ENCODE data around the gene ABTB1. TPM values are rescaled to one million over a fixed set of nuclear protein-coding genes. Genes with fewer than 3 reads are reported as not detected.
A peak's percentile ranks its signal among the peaks of the same experiment; 100 is the strongest.

The ABTB1 gene
- total RNA-seq, 1 experiment from 2014 or later, result 3.6 TPM

DNA sequence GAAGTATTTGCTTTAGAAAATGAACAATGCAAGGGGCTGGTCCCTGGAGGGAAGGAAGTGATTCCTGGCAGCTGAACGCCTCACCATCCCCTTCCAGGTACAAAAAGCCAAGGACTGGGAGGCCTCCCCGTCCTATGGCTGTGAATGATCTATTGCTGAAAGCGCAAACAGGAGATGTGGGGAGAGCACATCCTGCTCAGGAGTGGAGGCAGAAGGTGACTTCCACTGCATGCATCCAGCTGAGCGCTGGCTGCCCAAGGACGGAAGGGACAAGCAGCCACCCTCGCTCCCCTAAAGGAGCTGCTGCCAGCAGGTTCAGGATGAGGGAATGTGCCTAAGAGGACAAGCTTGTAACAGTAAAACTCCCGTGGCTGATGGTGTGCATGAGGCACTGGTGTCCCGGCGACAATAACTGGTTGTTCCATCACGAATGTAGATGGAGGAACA lies 41.4 kb downstream of the ABTB1 start:
- no peaks in the 10 kb centered on the region for H3K79me2 ChIP-seq (ENCODE audit: low read length)
- no peaks in the 10 kb centered on the region for H3K9me3 ChIP-seq (ENCODE audit: low read length)
- DNase-seq, result peak; percentile 42
- ATAC-seq, result peak; percentile 66
- H3K4me1 ChIP-seq (ENCODE audit: insufficient read depth, low read length), result peaks cover 33% of the 10 kb centered on the region
- no peak overlapping the region for H2AFZ ChIP-seq (ENCODE audit: low read length)
- no peaks in the 10 kb centered on the region for H3K27me3 ChIP-seq (ENCODE audit: low read length)
- H3K4me3 ChIP-seq (ENCODE audit: low read length), result no peak overlapping the region
- no peaks in the 10 kb centered on the region for H3K9me2 ChIP-seq (replicated peaks; ENCODE audit: low read length)
- H3K9ac ChIP-seq (ENCODE audit: low read length), result no peak overlapping the region
- CTCF ChIA-PET, result no interaction called here
- H3K27ac ChIP-seq (ENCODE audit: low read length), result peak overlapping the region; percentile 64
- POLR2A ChIA-PET (ENCODE audit: unreplicated experiment), result interaction anchor here (0.6 kb wide), 1 partner anchor 41 kb away, joined by 7 read pairs; no protein-coding TSS in a partner anchor
- TSS peak; percentile 71 for BruUV-seq (replicated peaks)
- H3F3A ChIP-seq (ENCODE audit: low read length, unreplicated experiment), result no peaks in the 10 kb centered on the region
- TF ChIP-seq EZH2 (IDR thresholded peaks at IDR 0.05; ENCODE audit: low read length, unreplicated experiment) (no peak), EZH2phosphoT487 (IDR thresholded peaks at IDR 0.05; ENCODE audit: borderline replicate concordance, low read length) (no peak)
- TF ChIP-seq, protein P1, sequence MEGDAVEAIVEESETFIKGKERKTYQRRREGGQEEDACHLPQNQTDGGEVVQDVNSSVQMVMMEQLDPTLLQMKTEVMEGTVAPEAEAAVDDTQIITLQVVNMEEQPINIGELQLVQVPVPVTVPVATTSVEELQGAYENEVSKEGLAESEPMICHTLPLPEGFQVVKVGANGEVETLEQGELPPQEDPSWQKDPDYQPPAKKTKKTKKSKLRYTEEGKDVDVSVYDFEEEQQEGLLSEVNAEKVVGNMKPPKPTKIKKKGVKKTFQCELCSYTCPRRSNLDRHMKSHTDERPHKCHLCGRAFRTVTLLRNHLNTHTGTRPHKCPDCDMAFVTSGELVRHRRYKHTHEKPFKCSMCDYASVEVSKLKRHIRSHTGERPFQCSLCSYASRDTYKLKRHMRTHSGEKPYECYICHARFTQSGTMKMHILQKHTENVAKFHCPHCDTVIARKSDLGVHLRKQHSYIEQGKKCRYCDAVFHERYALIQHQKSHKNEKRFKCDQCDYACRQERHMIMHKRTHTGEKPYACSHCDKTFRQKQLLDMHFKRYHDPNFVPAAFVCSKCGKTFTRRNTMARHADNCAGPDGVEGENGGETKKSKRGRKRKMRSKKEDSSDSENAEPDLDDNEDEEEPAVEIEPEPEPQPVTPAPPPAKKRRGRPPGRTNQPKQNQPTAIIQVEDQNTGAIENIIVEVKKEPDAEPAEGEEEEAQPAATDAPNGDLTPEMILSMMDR (conservative IDR thresholded peaks at IDR 0.05; ENCODE audit: low read depth, low read length), result no peak
- intact Hi-C loops (cut with micrococcal nuclease), result loop anchor here (1.0 kb wide), 1 partner anchor 21 kb away; no protein-coding TSS in a partner anchor
- no peaks in the 10 kb centered on the region for H3K36me3 ChIP-seq (ENCODE audit: low read depth, low read length)
- H3K4me2 ChIP-seq (ENCODE audit: low read length), result peak overlapping the region; percentile 31; the same call in 1 of the 2 replicates
- H4K20me1 ChIP-seq (ENCODE audit: low read length), result no peaks in the 10 kb centered on the region

DNA sequence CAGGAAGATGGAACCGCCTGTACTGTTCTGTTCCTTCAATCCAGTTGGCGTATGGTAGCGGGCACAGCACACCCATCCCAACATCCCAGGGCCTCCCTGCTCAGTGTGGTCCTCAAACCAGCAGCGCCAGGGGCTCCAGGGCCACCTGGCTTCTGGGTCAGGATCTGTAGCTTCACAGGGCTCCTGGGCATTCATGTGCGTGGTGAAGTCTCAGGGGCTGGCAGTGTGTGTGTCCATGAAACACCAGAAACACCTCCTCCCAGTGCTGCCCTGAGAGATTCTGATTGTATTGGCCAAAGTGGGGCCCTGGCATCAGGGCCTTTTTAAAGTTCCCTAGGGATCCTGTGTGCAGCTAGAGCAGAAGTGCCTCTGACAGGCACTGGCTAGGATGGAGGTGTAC lies 42.1 kb downstream of the ABTB1 start:
- no peak for ATAC-seq
- Histone ChIP-seq H3K9me2 (replicated peaks; ENCODE audit: low read length) (no peaks in the 10 kb centered on the region), H3K27me3 (ENCODE audit: low read length) (no peaks in the 10 kb centered on the region), H3K4me3 (ENCODE audit: low read length) (no peak overlapping the region), H3K4me2 (ENCODE audit: low read length) (no peak overlapping the region), H3K79me2 (ENCODE audit: low read length) (no peaks in the 10 kb centered on the region), H4K20me1 (ENCODE audit: low read length) (no peaks in the 10 kb centered on the region), H3K9ac (ENCODE audit: low read length) (no peak overlapping the region), H3K4me1 (ENCODE audit: insufficient read depth, low read length) (peaks cover 30% of the 10 kb centered on the region), H3K36me3 (ENCODE audit: low read depth, low read length) (no peaks in the 10 kb centered on the region), H3F3A (ENCODE audit: low read length, unreplicated experiment) (no peaks in the 10 kb centered on the region), H3K27ac (ENCODE audit: low read length) (no peak overlapping the region), H3K9me3 (ENCODE audit: low read length) (no peaks in the 10 kb centered on the region), H2AFZ (ENCODE audit: low read length) (no peak overlapping the region)
- ChIA-PET CTCF (no interaction called here), POLR2A (ENCODE audit: unreplicated experiment) (no interaction called here)
- intact Hi-C loops (cut with micrococcal nuclease), result loop anchor here (1.0 kb wide), 1 partner anchor 20 kb away; no protein-coding TSS in a partner anchor
- no peak for TF ChIP-seq EZH2 (IDR thresholded peaks at IDR 0.05; ENCODE audit: low read length, unreplicated experiment)
- TF ChIP-seq, protein P1 (conservative IDR thresholded peaks at IDR 0.05; ENCODE audit: low read depth, low read length), result no peak
- TF ChIP-seq EZH2phosphoT487 (IDR thresholded peaks at IDR 0.05; ENCODE audit: borderline replicate concordance, low read length), result no peak
- BruUV-seq (replicated peaks), result no TSS peak
- no peak for DNase-seq

DNA sequence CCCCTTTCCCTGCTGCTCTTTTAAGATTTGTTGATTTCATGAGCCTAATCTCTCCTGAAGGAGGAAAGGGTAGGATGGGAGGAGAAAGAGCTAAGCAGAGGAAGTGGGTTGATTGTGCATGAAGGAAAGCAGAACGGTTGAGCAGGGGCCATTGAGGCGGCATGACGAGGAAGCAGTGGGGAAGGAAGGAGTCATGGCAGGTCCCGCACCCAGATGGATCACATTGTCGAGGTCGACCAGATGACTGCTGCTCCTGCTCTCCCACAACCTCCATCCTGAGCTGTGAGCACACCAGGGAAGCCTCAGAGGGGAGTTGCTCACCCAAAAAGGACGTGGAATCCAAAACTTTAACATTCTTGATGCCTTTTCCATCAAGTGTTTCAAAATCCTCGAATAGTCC lies 42.8 kb downstream of the ABTB1 start:
- DNase-seq (no peak), ATAC-seq (no peak)
- Histone ChIP-seq H3K27ac (ENCODE audit: low read length) (no peak overlapping the region), H3K79me2 (ENCODE audit: low read length) (no peaks in the 10 kb centered on the region), H3K4me3 (ENCODE audit: low read length) (no peak overlapping the region), H3K27me3 (ENCODE audit: low read length) (no peaks in the 10 kb centered on the region), H3K4me2 (ENCODE audit: low read length) (no peak overlapping the region), H4K20me1 (ENCODE audit: low read length) (no peaks in the 10 kb centered on the region), H2AFZ (ENCODE audit: low read length) (no peak overlapping the region), H3K9me2 (replicated peaks; ENCODE audit: low read length) (no peaks in the 10 kb centered on the region), H3K9ac (ENCODE audit: low read length) (no peak overlapping the region), H3K36me3 (ENCODE audit: low read depth, low read length) (no peaks in the 10 kb centered on the region), H3F3A (ENCODE audit: low read length, unreplicated experiment) (no peaks in the 10 kb centered on the region), H3K4me1 (ENCODE audit: insufficient read depth, low read length) (peaks cover 23% of the 10 kb centered on the region), H3K9me3 (ENCODE audit: low read length) (no peaks in the 10 kb centered on the region)
- CTCF ChIA-PET, result no interaction called here
- intact Hi-C loops (cut with micrococcal nuclease), result no loop called here
- no peak for TF ChIP-seq EZH2 (IDR thresholded peaks at IDR 0.05; ENCODE audit: low read length, unreplicated experiment)
- TF ChIP-seq, protein P1 (conservative IDR thresholded peaks at IDR 0.05; ENCODE audit: low read depth, low read length), result no peak
- TF ChIP-seq EZH2phosphoT487 (IDR thresholded peaks at IDR 0.05; ENCODE audit: borderline replicate concordance, low read length), result no peak
- POLR2A ChIA-PET (ENCODE audit: unreplicated experiment), result no interaction called here
- no TSS peak for BruUV-seq (replicated peaks)
